Hepatic stellate cell (primary cell): ENCODE results near the gene HNRNPC.
"Not testable (repeated sequence)": the region's sequence is repeated elsewhere in the genome, so short reads cannot be mapped to it uniquely, and the experiment has no call there.

Source experiments
- DNase-seq: peaks from one replicate; pipeline ENCODE4 v3.0.0; 2011; ENCODE audit warnings: low spot score

Gene HNRNPC

DNA sequence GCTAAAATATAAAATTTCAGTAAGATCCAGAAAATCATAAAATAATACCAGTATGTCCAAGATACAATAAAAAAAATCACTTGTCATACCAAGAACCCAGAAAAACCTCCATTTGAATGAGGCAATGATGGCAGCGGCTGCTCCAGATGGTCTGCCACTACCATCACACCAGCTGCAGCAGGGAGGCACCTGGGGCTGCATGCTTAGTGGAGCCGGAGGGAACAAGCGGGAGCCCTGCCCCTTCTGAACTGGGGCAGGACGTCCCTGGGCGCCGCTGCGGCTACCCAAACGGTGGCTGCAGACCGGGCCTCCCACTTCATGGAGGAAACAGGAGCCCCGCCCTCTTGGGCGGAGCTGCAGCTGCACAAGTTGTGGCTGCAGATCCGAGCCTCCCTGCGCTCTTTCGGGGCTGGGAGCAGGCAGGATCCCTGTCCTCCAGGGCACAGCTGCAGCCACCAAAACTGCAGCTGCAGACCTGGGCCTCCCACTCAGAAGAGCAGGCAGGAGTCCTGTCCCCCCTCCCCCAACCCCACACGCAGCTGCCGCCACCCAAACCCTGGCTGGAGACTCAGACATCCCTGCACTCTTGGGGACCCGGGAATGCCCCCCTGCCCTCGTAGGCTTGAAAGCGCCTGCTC is 77.3 kb downstream of the HNRNPC start:
- DNase-seq: peak; percentile 54

GRCh38 chr14:21191261-21191808 is 77.9 kb downstream of the HNRNPC start:
- no peak for DNase-seq

DNA sequence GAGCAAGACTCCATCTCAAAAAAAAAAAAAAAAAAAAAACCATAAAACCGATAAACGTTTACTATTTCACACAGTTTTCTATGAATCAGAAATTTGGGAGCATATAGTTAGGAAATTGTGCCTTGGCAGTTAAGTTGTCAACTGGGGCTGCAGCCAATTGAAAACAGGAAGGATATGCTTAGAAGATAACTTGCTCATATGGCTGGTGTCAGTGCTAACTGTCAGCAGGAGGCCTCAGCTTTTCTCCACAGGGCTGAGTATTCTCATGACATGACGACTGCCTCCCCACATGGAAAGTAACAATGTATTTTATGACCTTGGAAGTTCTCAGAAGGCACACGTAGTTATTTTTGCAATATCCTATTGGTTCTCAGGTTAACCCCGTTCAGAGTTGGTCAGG is 83.8 kb downstream of the HNRNPC start:
- DNase-seq: no peak

- no peak for DNase-seq
Measured at GRCh38 chr14:21184254-21184653, 85.0 kb downstream of the HNRNPC start.

DNA sequence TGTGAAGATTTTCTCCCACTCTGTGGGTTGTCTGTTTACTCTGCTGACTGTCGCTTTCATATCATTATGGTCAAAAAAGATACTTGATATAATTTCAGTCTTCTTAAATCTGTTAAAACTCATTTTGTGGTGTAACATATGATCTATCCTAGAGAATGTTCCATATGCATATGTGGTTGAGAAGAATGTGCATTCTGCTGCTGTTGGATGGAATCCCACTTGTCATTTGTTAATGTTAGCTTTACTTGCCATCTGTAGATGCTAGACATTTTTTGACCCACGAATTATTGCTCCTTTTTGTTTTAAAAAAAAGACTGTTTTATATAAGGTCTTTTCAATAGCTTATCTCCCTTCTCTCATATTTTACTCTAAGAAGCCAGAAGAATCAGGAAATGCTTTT is 87.1 kb downstream of the HNRNPC start:
- no peak for DNase-seq

DNA sequence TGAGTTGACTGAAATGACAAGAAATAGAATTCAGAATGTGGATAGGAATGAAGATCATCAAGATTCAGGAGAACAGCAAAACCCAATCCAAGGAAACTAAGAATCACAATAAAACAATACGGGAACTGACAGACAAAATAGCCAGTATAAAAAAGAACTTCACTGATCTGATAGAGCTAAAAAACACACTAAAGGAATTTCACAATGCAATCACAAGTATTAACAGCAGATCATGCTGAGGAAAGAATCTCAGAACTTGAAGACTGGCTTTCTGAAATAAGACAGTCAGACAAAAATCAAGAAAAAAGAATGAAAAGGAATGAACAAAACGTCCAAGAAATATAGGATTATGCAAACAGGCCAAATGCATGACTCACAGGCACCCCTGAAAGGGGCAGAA is 98.1 kb downstream of the HNRNPC start:
- DNase-seq: no peak

DNA sequence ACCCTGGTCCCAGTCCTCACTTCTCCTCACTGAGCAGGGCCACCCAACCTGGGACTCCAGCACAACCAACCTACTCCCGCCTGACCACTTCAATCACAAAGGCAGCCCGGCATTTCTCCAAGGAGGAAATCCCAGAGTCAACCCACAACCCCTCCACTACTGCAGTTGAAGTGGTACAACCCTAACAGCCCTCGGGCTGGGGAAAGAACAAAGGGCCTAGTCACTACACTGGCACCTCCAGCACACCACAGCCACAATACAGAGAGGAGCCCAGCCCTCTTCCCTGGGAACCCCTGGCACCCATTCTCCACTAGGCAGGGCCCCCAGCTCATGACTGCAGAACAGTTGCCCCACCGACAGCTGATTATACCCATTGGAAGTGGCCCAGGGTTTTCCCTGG is 99.7 kb downstream of the HNRNPC start:
- no peak for DNase-seq

GRCh38 chr14:21168055-21168454 is 101.2 kb downstream of the HNRNPC start:
- DNase-seq: no peak

DNA sequence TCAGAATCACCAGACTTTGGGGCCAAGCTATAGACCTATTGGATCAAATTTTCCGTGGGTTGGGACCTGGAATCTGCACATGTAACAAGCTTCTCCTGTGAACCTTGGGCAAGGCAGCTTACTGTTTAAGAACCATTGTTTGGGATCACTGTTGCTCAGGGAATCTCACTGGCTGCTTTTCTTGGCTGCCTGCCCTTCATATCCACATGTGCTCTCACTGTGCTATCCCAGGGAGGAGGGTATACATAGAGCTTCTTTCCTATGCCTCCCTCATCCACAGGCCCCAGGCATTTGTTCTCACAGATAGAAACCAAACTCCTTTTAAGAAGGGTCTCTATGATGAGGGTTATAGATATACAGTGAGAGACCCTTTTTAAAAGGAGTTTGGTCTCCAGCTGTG is 103.6 kb downstream of the HNRNPC start:
- DNase-seq: not testable (repeated sequence)

DNA sequence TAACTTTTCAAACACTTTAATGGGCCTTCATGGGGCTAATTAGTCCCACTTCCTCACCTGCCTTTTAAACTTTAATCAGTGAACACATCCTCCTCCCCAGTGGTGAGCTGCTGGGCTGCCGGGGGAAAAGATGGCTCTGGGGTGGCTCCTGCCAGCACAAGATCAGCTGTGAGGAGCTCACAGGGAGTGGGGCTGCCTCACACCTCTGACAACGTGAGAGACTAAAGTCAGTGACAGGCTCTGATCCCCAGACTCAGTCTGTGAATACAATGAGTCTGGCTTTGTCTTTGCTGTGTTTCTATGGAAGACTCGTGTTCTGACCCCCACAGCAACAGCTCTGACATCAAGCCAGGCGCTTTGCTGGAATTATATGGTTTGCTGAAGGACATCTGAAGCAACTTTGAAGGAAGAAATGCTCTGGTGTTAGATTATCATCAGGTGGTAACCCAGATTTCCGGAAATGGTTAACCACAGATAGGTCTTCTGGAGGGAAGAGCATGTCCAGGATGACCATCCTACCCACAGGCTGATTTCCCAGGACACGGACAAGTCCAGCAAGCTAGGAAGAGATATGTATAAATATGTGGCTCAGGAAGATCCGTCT is 104.1 kb downstream of the HNRNPC start:
- not testable (repeated sequence) for DNase-seq

GRCh38 chr14:21163871-21164291 is 105.4 kb downstream of the HNRNPC start:
- no peak for DNase-seq

GRCh38 chr14:21162081-21162480 is 107.2 kb downstream of the HNRNPC start:
- no peak for DNase-seq

GRCh38 chr14:21160061-21160610 is 109.1 kb downstream of the HNRNPC start:
- no peak for DNase-seq
